ENCODE data around the gene ACR.

The ACR gene

GRCh38 chr22:50737728-50738648 lies at the start of gene ACR:
Gene ACR (plus strand): TSS chr22:50738204. CDS start chr22:50738236, 32 bp downstream.
- DNase-seq (ENCODE audit: low spot score) = no peak

DNA sequence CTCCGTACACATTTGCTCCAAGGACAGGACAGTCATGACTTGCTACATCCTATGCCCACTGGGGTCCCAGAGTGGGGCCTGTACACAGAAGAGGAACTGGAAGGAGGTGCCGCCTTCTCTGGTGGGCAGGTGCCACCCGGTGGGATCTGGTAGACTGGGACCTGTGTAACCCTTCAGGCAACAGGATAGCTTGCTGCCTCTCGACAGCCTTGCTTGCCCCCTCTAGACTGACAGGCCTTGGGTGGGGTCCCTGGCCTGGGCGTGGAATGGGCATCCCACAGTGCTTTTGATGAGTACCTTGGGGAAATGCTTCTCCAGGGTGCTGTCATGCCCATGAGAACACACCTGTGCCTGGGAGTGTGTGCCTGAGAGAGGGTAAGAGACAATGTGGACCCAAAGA lies 49.6 kb upstream of the ACR start:
- DNase-seq (ENCODE audit: low spot score) = no peak

- no peak for DNase-seq (ENCODE audit: low spot score)
Observed at GRCh38 chr22:50691521-50691920, 46.5 kb upstream of the ACR start.

DNA sequence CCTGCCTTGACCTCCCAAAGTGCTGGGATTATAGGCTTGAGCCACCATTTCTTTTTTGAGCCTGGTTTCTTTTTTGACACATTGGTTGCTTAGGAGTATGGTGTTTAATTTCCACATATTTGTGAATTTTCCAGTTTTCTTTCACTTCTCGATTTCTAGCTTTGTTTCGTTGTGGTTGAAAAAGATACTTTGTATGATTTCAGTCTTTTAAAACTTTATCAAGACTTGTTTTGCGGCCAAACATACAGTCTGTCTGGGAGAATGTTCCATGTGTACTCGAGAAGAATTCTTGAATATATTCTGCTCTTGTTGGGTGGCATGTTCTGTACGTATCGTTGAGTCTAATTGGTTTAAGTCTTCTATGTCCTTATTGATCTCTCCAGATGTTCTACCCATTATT lies 44.5 kb upstream of the ACR start:
- no peak for DNase-seq (ENCODE audit: low spot score)

GRCh38 chr22:50694099-50694605 lies 43.9 kb upstream of the ACR start:
- DNase-seq (ENCODE audit: low spot score) = no peak

- DNase-seq (ENCODE audit: low spot score) = no peak
Observed at GRCh38 chr22:50694766-50695420, 43.1 kb upstream of the ACR start.

DNA sequence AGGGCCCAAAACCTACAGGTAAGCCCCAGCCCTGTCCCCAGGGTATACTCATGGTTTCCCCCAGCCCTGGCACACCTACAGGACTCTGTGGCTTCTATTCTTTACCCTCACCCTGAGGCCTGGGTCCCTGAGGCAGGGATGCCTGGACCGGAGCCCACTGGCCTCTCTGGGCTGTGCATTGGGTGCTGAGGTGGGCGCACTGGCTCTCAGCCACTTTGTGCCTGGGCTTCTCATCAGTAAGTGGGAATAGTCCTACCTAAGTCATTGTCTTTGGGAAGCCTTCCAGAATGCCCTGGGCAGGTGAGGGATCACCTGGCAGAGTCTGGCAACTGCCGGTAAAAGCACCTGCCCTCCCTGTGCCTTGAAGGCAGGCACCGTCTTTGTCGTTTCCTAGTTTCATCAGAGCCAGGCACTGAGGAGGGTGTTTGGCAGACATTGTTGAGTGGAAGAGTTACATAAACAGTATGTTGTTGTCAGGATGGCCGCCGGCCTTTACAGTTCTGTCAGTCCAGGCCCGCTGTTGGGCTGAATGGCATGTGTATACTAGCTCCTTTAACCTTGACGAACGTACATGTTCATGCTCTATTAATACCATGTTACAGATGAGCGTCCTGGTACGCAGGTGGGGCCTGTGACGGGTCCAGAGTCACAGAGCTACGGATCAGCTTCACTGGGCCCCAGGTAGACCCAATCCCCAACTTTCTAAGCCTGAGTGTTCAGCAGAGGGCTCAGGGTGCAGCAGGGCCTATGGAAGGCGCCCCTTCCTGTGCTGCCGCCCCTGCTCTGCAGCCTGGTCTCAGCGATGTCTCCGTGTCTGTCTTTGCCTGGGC lies 42.4 kb upstream of the ACR start:
- no peak for DNase-seq (ENCODE audit: low spot score)

DNA sequence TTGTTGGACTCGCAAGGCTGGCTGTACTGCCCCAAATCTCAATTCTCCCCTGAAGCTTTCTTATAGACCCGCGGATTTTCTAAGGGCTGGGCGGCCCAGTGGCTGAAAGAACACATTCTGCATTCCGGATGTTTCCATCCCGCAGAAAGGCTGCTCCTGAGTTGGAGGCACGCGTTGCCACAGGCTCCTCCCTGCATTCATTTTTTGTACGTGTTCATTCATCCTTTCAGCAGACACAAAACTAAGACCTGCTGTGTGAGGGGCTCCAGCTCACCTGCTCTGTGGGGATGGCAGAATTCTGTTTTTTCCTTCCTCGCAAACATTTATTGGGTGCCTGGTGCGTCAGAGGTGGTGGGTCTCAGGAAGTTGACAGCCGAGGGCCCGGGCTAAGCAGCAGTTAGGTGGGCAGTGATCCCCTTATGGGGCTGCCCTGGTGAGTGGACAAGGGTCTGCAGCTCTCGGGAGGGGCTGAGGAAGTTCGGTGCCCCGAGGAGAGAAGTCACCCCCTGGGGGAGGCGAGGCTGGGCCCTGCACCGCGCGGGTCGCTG lies 41.7 kb upstream of the ACR start:
- no peak for DNase-seq (ENCODE audit: low spot score)

GRCh38 chr22:50696799-50697561 lies 41.0 kb upstream of the ACR start:
- DNase-seq (ENCODE audit: low spot score) = no peak

- DNase-seq (ENCODE audit: low spot score) = no peak
Observed at GRCh38 chr22:50697667-50698506, 40.1 kb upstream of the ACR start.

DNA sequence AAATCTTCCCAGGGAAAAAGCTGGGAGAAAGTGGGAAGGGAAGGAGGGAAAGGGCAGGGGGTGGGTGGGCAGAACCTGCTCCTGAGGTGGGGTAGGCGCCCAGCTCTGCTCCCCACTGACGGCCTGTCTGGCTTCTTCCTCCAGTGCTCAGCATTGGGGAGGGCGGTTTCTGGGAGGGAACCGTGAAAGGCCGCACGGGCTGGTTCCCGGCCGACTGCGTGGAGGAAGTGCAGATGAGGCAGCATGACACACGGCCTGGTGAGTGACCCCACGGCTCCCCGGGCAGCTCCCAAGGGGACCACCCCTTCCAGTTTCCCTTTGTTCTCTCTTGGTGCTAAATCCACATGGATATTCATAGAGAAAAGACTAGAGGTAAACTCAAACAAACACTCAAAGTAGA lies 39.5 kb upstream of the ACR start:
- no peak for DNase-seq (ENCODE audit: low spot score)

DNA sequence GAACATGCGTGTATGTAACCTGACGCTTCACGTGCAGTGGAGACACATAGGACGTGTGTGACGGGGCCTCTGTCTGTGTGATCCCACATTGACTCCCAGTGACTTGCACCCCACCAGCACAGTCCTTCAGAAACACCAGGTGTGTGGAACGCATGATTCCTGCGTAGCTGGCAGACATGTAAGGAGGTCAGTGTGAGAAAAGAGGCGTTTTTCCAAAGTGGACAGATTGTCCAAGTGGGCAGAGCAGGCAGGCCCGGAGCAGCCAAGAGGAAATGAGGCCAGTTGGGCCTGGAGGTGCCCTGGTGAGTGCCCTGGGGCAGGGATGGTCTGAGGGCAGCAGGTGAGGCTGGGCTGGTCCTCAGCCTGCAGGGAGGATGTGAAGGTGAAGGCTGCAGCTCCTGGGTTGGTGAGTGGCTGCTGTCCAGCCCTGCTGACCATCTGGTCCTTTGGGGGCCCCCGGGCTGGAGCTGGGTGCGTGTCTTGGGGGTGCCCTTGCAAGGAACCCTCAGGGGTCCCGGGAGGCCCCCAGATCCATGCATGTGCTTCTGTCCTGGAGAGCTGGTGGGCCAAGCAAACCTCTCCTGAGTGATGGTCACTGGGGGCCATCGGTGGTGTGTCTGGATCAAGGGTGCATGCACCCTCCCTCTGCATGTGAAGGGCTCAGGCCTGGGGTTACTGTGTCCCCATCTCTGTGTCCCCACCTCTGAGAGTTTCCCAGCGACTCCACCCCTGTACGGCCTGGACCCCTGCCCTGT lies 38.8 kb upstream of the ACR start:
- DNase-seq (ENCODE audit: low spot score) = no peak

- no peak for DNase-seq (ENCODE audit: low spot score)
Observed at GRCh38 chr22:50699756-50700386, 38.1 kb upstream of the ACR start.

GRCh38 chr22:50700387-50701075 lies 37.5 kb upstream of the ACR start:
- DNase-seq (ENCODE audit: low spot score) = no peak

GRCh38 chr22:50701076-50701419 lies 37.0 kb upstream of the ACR start:
- no peak for DNase-seq (ENCODE audit: low spot score)

DNA sequence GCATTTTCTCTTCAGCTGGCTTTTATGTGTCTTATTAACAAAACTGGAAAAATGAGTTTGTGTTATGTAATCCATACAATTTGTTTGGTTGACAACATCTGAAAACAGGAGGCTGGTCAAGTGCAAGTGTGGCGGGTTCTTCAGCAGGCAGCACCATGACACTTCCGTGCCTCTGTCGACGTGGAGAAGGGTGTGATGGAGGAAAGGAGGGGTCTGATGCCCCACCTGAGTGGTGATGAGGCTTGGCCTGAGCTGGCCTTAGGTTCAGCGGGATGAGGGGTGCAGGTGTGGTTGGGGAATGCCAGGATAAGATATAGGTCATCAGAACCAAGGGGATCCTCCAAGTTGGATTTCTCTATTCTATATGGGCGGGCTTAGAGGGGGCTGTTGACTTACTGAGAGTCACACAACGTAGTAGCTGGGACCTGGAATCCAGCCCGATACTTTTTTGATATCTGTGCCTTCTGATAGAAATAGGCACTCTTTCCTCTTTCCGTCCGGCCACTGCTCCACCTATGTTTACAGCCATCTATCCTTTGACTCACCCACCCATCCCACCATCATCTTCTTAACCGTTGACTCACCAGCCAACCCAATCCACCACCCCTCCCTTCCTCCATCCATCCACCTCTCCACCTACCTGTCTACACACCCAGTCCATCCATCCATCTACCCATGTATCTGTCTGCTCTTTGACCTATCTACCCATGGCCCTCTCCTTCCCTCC lies 36.4 kb upstream of the ACR start:
- no peak for DNase-seq (ENCODE audit: low spot score)

DNA sequence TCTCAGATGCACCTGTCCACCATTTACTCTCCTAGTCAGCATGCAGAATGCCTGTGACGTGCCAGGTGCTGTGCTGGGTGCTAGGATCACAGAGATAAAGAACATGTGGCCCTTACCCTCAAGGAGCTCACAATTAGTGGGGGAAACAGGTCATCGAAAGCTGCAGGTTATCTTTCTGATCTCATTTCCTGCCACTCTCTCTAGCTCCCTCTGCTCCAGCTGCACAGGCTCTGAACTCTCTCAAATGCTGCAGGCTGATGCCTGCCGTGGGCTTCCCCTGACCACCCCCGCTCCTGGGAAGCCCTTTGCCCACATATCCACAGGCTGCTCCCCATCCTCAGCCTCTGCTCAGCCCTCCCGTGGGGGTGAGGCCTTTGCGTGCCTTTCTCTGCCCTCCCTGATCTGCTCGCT lies 35.7 kb upstream of the ACR start:
- DNase-seq (ENCODE audit: low spot score) = no peak
